Stomach (tissue), 9 donors: Measurements from ENCODE around the gene ZNF524. TPM values are rescaled to one million over a fixed set of nuclear protein-coding genes. Genes with fewer than 3 reads are reported as not detected.

Experiments
- DNase-seq, 2 donors: peaks; one replicate each; pipeline versions ENCODE4 v3.0.0 to v3.0.0-alpha.2; 2013 to 2019
- H3K27ac ChIP-seq, 5 donors: fragments of 200-600 bp in 4 of 5; sonication (generic) in 4 of 5; one replicate each; pipeline ENCODE4 v1.5.1; 2013 to 2019; ENCODE audit warnings: mild to moderate bottlenecking in 1 of 5, moderate library complexity in 1 of 5
- H3K27me3 ChIP-seq, 3 donors: fragments of 200-600 bp; sonication (generic); one replicate each; pipeline ENCODE4 v1.5.1; 2017 to 2019; ENCODE audit warnings: mixed run types in 1 of 3
- H3K36me3 ChIP-seq, 4 donors: fragments of 200-600 bp; sonication (generic); 1 replicate in 3 of 4; 2 replicates in 1 of 4; pipeline ENCODE4 v1.5.1; 2016 to 2019
- H3K4me1 ChIP-seq, 4 donors: fragments of 200-600 bp; sonication (generic); one replicate each; pipeline ENCODE4 v1.5.1; 2016 to 2019
- H3K4me3 ChIP-seq, 4 donors: fragments of 200-600 bp; sonication (generic) in 3 of 4; one replicate each; pipeline ENCODE4 v1.5.1; 2016 to 2019; ENCODE audit warnings: mild to moderate bottlenecking in 1 of 4
- H3K9me3 ChIP-seq, 4 donors: fragments of 200-600 bp; sonication (generic); one replicate each; pipeline ENCODE4 v1.5.1; 2016 to 2019
- EP300 ChIP-seq: sonication (generic); formaldehyde crosslinking; IDR thresholded peaks from one replicate; pipeline ENCODE4 v1.6.1; 2017; ENCODE audit warnings: antibody characterized with exemption
- POLR2A ChIP-seq, 4 donors: fragments of 450-650 bp; IDR thresholded peaks; one replicate each; pipeline ENCODE4 v1.6.1; 2016; ENCODE audit warnings: antibody characterized with exemption in 4 of 4, control low read depth in 2 of 4, mild to moderate bottlenecking in 1 of 4, moderate library complexity in 1 of 4
- POLR2AphosphoS5 ChIP-seq, 3 donors: sonication (generic); formaldehyde crosslinking; IDR thresholded peaks; one replicate each; pipeline ENCODE4 v1.6.1; 2016; ENCODE audit warnings: antibody characterized with exemption in 3 of 3
- WGBS, 5 donors: extraction: QIAGEN DNeasy Blood & Tissue Kit in 3 of 5; methylation state at CpG; one replicate each; pipeline versions ENCODE4 v1.1.5 to v1.1.7; 2013 to 2018; 5-methylcytosine and 5-hydroxymethylcytosine counted together
- intact Hi-C: fragments of 100-400 bp; cut with DNase I; formaldehyde crosslinking; loops from one replicate; pipeline ENCODE4 v1.15.1; 2023; ENCODE audit warnings: low total_unique reads
- polyA plus RNA-seq, 3 donors: library from polyadenylated mRNA; stranded (reverse); fragments of 200-250 nt; gene quantifications; one replicate each; pipeline ENCODE4 v1.2.3, GENCODE V29; 2013
- total RNA-seq, 5 donors: library from RNA; depleted of rRNA; stranded (reverse); fragments of >200 nt; gene quantifications; one replicate each; pipeline versions ENCODE4 v1.1.0 to v1.2.3, GENCODE V29; 2014 to 2016
- TF ChIP-seq, protein P1 (sequence below), 7 experiments: fragments of 450-650 bp in 4 of 7; fragments of 200-600 bp in 3 of 7; sonication (generic) in 3 of 7; IDR thresholded peaks; one replicate each; pipeline ENCODE4 v1.5.1; 2016 to 2019; ENCODE audit warnings: antibody characterized with exemption in 7 of 7, control low read depth in 2 of 7, mild to moderate bottlenecking in 1 of 7
- donor health status: healthy with polysubstance abuse.
- donor health status: Bipolar disorder and iron deficiency.
- donor health status: healthy.

The ZNF524 gene
- total and polyA plus RNA-seq, 8 donors, result 2.9 to 70.7 (median 53.6) TPM

DNA sequence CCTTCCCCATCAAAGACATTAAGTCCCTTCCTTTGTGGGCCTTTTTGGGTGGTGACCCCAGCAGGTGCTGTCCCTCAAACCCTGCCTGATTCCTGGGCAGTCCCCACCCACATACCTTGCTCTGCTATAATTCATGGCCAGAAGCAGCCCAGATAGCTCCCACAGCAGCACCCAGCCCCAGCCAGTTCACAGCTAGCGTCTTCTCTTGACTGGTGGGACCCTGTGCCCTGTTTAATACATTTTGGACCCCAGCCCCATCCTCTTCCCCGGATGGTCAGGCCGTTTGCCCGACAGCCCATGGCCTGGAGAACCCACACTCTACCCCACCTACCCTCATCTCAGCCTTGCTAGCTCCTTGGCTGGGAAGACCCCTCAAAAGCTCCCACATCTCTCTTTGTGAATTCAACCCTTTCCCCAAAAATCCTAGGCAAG lies 50.1 kb downstream of the ZNF524 start:
- Histone ChIP-seq H3K27me3 (no peaks in the 10 kb centered on the region), H3K36me3 (peaks cover 4 to 37% (median 24%) of the 10 kb centered on the region in 4 donors), H3K4me3 (no peak overlapping the region), H3K9me3 (no peaks in the 10 kb centered on the region), H3K4me1 (peaks cover 24 to 55% (median 45%) of the 10 kb centered on the region in 4 donors), H3K27ac (peak overlapping the region in 1 of 5 donors; percentile 91)
- DNase-seq, result no peak
- TF ChIP-seq POLR2AphosphoS5 (IDR thresholded peaks at IDR 0.05) (no peak), EP300 (no peak), POLR2A (IDR thresholded peaks at IDR 0.05) (no peak)
- TF ChIP-seq, protein P1, sequence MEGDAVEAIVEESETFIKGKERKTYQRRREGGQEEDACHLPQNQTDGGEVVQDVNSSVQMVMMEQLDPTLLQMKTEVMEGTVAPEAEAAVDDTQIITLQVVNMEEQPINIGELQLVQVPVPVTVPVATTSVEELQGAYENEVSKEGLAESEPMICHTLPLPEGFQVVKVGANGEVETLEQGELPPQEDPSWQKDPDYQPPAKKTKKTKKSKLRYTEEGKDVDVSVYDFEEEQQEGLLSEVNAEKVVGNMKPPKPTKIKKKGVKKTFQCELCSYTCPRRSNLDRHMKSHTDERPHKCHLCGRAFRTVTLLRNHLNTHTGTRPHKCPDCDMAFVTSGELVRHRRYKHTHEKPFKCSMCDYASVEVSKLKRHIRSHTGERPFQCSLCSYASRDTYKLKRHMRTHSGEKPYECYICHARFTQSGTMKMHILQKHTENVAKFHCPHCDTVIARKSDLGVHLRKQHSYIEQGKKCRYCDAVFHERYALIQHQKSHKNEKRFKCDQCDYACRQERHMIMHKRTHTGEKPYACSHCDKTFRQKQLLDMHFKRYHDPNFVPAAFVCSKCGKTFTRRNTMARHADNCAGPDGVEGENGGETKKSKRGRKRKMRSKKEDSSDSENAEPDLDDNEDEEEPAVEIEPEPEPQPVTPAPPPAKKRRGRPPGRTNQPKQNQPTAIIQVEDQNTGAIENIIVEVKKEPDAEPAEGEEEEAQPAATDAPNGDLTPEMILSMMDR (IDR thresholded peaks at IDR 0.05), result no peak
- intact Hi-C loops, result no loop called here
- 82 to 93% (median 90%) methylated on average over 4 of the region's 4 CpGs for WGBS, 5 donors

DNA sequence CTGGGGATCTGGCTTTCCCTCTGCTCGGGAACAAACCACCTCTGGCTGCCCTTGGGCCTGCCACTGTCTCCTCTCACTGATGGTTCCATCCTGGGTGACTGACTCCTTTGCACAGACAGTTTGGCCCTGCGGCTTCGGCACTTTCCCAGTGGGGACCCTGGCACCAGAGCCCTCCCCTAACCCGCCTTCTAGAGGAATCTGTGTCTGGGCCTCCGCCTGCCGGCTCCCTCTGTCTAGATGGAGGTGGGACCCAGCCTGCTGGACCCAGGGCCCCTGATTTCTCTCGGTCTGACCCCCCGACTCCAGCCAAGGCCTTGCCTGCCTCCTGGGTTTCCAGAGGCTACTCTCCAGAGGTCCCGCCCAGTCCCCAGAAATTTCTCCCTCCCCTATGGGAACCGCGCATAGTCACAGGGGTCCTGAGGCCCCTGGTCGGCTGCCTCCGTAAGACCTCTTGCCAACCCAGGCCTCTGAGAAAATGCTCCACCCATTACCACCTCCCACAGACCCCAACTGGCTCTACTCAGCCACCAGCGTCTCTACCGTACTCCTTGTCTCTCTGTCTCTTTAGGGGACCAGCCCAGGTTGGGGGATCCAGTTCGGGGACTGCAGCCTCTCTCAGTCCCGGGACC lies 50.6 kb downstream of the ZNF524 start:
- Histone ChIP-seq H3K36me3 (peaks cover 0 to 31% (median 18%) of the 10 kb centered on the region in 4 donors), H3K4me3 (no peak overlapping the region), H3K9me3 (no peaks in the 10 kb centered on the region), H3K27me3 (no peaks in the 10 kb centered on the region), H3K27ac (no peak overlapping the region), H3K4me1 (peaks cover 25 to 55% (median 46%) of the 10 kb centered on the region in 4 donors)
- DNase-seq, result no peak
- intact Hi-C loops, result no loop called here
- WGBS, 5 donors, result 88 to 93% (median 92%) methylated on average over 17 of the region's 17 CpGs
- TF ChIP-seq POLR2AphosphoS5 (IDR thresholded peaks at IDR 0.05) (no peak), POLR2A (IDR thresholded peaks at IDR 0.05) (no peak), EP300 (no peak)
- TF ChIP-seq, protein P1 (IDR thresholded peaks at IDR 0.05), result no peak

DNA sequence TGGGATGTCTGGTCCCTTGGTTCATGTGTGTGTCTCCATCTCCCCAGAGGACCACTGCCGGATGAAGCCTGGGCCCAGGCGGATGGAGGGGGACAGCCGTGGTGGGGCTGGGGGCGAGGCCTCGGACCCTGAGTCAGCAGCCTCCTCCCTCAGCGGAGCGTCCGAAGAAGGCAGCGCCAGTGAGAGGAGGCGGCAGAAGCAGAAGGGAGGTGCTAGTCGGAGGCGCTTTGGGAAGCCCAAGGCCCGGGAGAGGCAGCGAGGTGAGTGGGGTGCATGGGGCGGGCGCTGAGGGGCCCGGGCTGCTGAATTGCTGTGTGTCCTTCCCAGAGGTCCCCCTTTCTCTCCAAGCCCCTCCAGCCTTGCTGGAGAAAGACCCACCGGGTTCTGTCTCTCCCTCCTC lies 51.1 kb downstream of the ZNF524 start:
- H3K4me3 ChIP-seq, result no peak overlapping the region
- no peak overlapping the region for H3K27ac ChIP-seq
- H3K4me1 ChIP-seq, result peaks cover 30 to 60% (median 51%) of the 10 kb centered on the region in 4 donors
- no peak for DNase-seq
- 82 to 90% (median 88%) methylated on average over 14 to 18 of the region's 18 CpGs for WGBS, 5 donors
- no peaks in the 10 kb centered on the region for H3K9me3 ChIP-seq
- intact Hi-C loops, result no loop called here
- TF ChIP-seq, protein P1 (IDR thresholded peaks at IDR 0.05), result no peak
- TF ChIP-seq EP300, result no peak
- H3K27me3 ChIP-seq, result no peaks in the 10 kb centered on the region
- H3K36me3 ChIP-seq, result peaks cover 0 to 26% (median 15%) of the 10 kb centered on the region in 4 donors

DNA sequence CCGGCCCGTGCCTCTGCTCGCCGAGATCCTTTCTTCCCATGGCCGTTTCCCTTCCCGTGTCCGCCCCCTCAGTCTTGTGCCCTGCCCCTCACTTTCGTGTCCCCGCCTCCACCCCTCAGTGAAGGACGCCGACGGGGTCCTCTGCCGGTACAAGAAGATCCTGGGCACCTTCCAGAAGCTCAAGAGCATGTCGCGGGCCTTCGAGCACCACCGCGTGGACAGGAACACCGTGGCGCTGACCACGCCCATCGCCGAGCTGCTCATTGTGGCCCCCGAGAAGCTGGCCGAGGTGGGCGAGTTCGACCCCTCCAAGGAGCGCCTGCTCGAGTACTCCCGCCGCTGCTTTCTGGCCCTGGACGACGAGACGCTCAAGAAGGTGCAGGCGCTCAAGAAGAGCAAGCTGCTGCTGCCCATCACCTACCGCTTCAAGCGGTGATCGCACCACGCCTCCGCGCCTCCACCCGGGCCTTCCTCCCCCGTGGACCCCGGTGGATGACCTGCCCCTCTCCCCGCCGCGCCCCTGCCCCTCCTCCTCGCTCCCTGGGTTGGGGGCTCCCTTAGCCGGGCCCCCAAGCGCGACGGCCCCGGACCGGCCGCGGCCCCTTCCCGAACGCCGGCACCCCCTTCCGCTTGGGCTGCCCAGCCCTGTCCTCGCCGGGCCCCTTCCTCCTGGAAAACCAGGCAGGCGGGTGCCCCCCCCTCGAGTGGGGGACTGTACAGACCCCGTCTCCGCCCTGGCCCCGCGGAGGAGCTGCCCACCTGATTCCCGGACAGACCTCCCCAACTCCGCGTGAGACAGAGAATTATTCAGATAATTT lies 52.4 kb downstream of the ZNF524 start:
- DNase-seq, result peak in 1 of 2 donors; percentile 50
- H3K27me3 ChIP-seq, result no peaks in the 10 kb centered on the region
- 79 to 86% (median 85%) methylated on average over 61 to 71 of the region's 71 CpGs for WGBS, 5 donors
- peaks cover 34 to 62% (median 54%) of the 10 kb centered on the region in 4 donors for H3K4me1 ChIP-seq
- no peaks in the 10 kb centered on the region for H3K9me3 ChIP-seq
- intact Hi-C loops, result no loop called here
- H3K27ac ChIP-seq, result peak overlapping the region in 2 of 5 donors; percentile 94 to 98
- peaks cover 0 to 25% (median 15%) of the 10 kb centered on the region in 4 donors for H3K36me3 ChIP-seq
- TF ChIP-seq EP300 (no peak), POLR2A (IDR thresholded peaks at IDR 0.05) (no peak), POLR2AphosphoS5 (IDR thresholded peaks at IDR 0.05) (no peak)
- TF ChIP-seq, protein P1 (IDR thresholded peaks at IDR 0.05), result no peak
- H3K4me3 ChIP-seq, result no peak overlapping the region

Other genes starting within 250 kb of the ZNF524 start
- 10 to 100 TPM in 1 of 5 donors, not detected in 4; 18.2 TPM for gene COX6B2, start 245.6 kb upstream of the ZNF524 start, total RNA-seq
- under 1 TPM in 2 of 3 donors, not detected in 1; 0.19 to 0.93 TPM for gene COX6B2, start 245.6 kb upstream of the ZNF524 start, polyA plus RNA-seq
- gene GARIN5B, start 237.0 kb upstream of the ZNF524 start, total RNA-seq, result not detected
- not detected for gene GARIN5B, start 237.0 kb upstream of the ZNF524 start, polyA plus RNA-seq
- gene IL11, start 229.8 kb upstream of the ZNF524 start, total RNA-seq, result 1 to 10 TPM in 2 of 5 donors, not detected in 3; 1.3 TPM
- gene IL11, start 229.8 kb upstream of the ZNF524 start, polyA plus RNA-seq, result 10 to 100 TPM in 1 of 3 donors, 1 to 10 TPM in 2; 1.0 to 17.4 (median 1.4) TPM
- not detected for gene TMEM190, start 223.5 kb upstream of the ZNF524 start, total RNA-seq
- gene TMEM190, start 223.5 kb upstream of the ZNF524 start, polyA plus RNA-seq, result 1 to 10 TPM in 1 of 3 donors, under 1 TPM in 1, not detected in 1; 0.68 to 1.3 TPM
- 100 to 1,000 TPM in 1 of 5 donors, 10 to 100 TPM in 1, 1 to 10 TPM in 1, not detected in 2; 5.4 to 504 (median 36.1) TPM for gene TMEM238, start 216.0 kb upstream of the ZNF524 start, total RNA-seq
- gene TMEM238, start 216.0 kb upstream of the ZNF524 start, polyA plus RNA-seq, result under 1 TPM in 2 of 3 donors, not detected in 1; 0.75 to 0.83 TPM
- 100 to 1,000 TPM in 4 of 5 donors, 10 to 100 TPM in 1; 47.5 to 854 (median 193) TPM for gene RPL28, start 214.4 kb upstream of the ZNF524 start, total RNA-seq
- gene RPL28, start 214.4 kb upstream of the ZNF524 start, polyA plus RNA-seq, result 1,000 to 10,000 TPM; 2,029 to 2,388 (median 2,037) TPM
- gene UBE2S, start 192.5 kb upstream of the ZNF524 start, total RNA-seq, result 10 to 100 TPM in 3 of 5 donors, 1 to 10 TPM in 2; 8.0 to 43.3 (median 20.2) TPM
- gene UBE2S, start 192.5 kb upstream of the ZNF524 start, polyA plus RNA-seq, result 10 to 100 TPM; 11.6 to 13.1 (median 13.1) TPM
- not detected for gene SHISA7, start 157.0 kb upstream of the ZNF524 start, total RNA-seq
- gene SHISA7, start 157.0 kb upstream of the ZNF524 start, polyA plus RNA-seq, result not detected
- gene ISOC2, start 138.6 kb upstream of the ZNF524 start, total RNA-seq, result 100 to 1,000 TPM in 1 of 5 donors, 10 to 100 TPM in 4; 19.8 to 348 (median 63.6) TPM
- 10 to 100 TPM; 76.7 to 80.5 (median 79.6) TPM for gene ISOC2, start 138.6 kb upstream of the ZNF524 start, polyA plus RNA-seq
- gene C19orf85, start 135.5 kb upstream of the ZNF524 start, total RNA-seq, result not detected
- under 1 TPM in 1 of 3 donors, not detected in 2; 0.23 TPM for gene C19orf85, start 135.5 kb upstream of the ZNF524 start, polyA plus RNA-seq
- gene ZNF628, start 123.7 kb upstream of the ZNF524 start, total RNA-seq, result 10 to 100 TPM in 1 of 5 donors, 1 to 10 TPM in 3, under 1 TPM in 1; 0.58 to 16.1 (median 5.7) TPM
- gene ZNF628, start 123.7 kb upstream of the ZNF524 start, polyA plus RNA-seq, result 1 to 10 TPM; 2.0 to 7.2 (median 4.3) TPM
- gene NAT14, start 115.1 kb upstream of the ZNF524 start, total RNA-seq, result 1 to 10 TPM in 2 of 5 donors, not detected in 3; 4.3 to 6.4 TPM
- gene NAT14, start 115.1 kb upstream of the ZNF524 start, polyA plus RNA-seq, result 10 to 100 TPM in 2 of 3 donors, 1 to 10 TPM in 1; 8.7 to 22.1 (median 14.4) TPM
- 10 to 100 TPM in 2 of 5 donors, 1 to 10 TPM in 2, not detected in 1; 2.2 to 15.1 (median 9.8) TPM for gene SSC5D, start 111.9 kb upstream of the ZNF524 start, total RNA-seq
- under 1 TPM; 0.46 to 0.87 (median 0.80) TPM for gene SSC5D, start 111.9 kb upstream of the ZNF524 start, polyA plus RNA-seq
- gene SBK2, start 63.2 kb upstream of the ZNF524 start, total RNA-seq, result not detected
- gene SBK2, start 63.2 kb upstream of the ZNF524 start, polyA plus RNA-seq, result not detected
- 1 to 10 TPM in 2 of 5 donors, under 1 TPM in 1, not detected in 2; 0.37 to 6.2 (median 2.0) TPM for gene SBK3, start 54.7 kb upstream of the ZNF524 start, total RNA-seq
- under 1 TPM in 2 of 3 donors, not detected in 1; 0.20 to 0.56 TPM for gene SBK3, start 54.7 kb upstream of the ZNF524 start, polyA plus RNA-seq
- 10 to 100 TPM in 1 of 5 donors, 1 to 10 TPM in 4; 3.1 to 12.1 (median 5.1) TPM for gene ZNF579, start 19.4 kb upstream of the ZNF524 start, total RNA-seq
- 10 to 100 TPM; 10.8 to 13.0 (median 11.0) TPM for gene ZNF579, start 19.4 kb upstream of the ZNF524 start, polyA plus RNA-seq
- 10 to 100 TPM in 1 of 5 donors, 1 to 10 TPM in 3, not detected in 1; 4.0 to 16.8 (median 6.7) TPM for gene FIZ1, start 771 bp upstream of the ZNF524 start, total RNA-seq
- gene FIZ1, start 771 bp upstream of the ZNF524 start, polyA plus RNA-seq, result 10 to 100 TPM in 1 of 3 donors, 1 to 10 TPM in 2; 8.7 to 10.8 (median 9.4) TPM
- gene ZNF865, start 5.4 kb downstream of the ZNF524 start, total RNA-seq, result 10 to 100 TPM in 3 of 5 donors, 1 to 10 TPM in 2; 1.3 to 60.5 (median 11.6) TPM
- gene ZNF865, start 5.4 kb downstream of the ZNF524 start, polyA plus RNA-seq, result 1 to 10 TPM; 5.3 to 6.3 (median 6.1) TPM
- 10 to 100 TPM in 1 of 5 donors, 1 to 10 TPM in 3, not detected in 1; 1.8 to 15.1 (median 4.6) TPM for gene ZNF784, start 24.3 kb downstream of the ZNF524 start, total RNA-seq
- 1 to 10 TPM; 4.2 to 6.0 (median 5.9) TPM for gene ZNF784, start 24.3 kb downstream of the ZNF524 start, polyA plus RNA-seq
- 10 to 100 TPM in 4 of 5 donors, not detected in 1; 10.6 to 55.0 (median 16.6) TPM for gene ZNF580, start 40.7 kb downstream of the ZNF524 start, total RNA-seq
- 10 to 100 TPM; 18.6 to 26.9 (median 21.5) TPM for gene ZNF580, start 40.7 kb downstream of the ZNF524 start, polyA plus RNA-seq
- 10 to 100 TPM in 1 of 5 donors, 1 to 10 TPM in 4; 2.2 to 14.5 (median 5.3) TPM for gene ZNF581, start 43.4 kb downstream of the ZNF524 start, total RNA-seq
- gene ZNF581, start 43.4 kb downstream of the ZNF524 start, polyA plus RNA-seq, result 10 to 100 TPM; 14.9 to 27.8 (median 21.2) TPM
- 10 to 100 TPM in 3 of 5 donors, 1 to 10 TPM in 2; 3.5 to 25.5 (median 13.4) TPM for gene CCDC106, start 47.9 kb downstream of the ZNF524 start, total RNA-seq
- 10 to 100 TPM; 12.0 to 19.4 (median 14.1) TPM for gene CCDC106, start 47.9 kb downstream of the ZNF524 start, polyA plus RNA-seq
- 100 to 1,000 TPM in 4 of 5 donors, 10 to 100 TPM in 1; 70.5 to 463 (median 183) TPM for gene U2AF2, start 54.7 kb downstream of the ZNF524 start, total RNA-seq
- 10 to 100 TPM; 53.2 to 91.4 (median 62.2) TPM for gene U2AF2, start 54.7 kb downstream of the ZNF524 start, polyA plus RNA-seq
- gene EPN1, start 74.9 kb downstream of the ZNF524 start, total RNA-seq, result 100 to 1,000 TPM in 3 of 5 donors, 10 to 100 TPM in 2; 17.8 to 363 (median 184) TPM
- 100 to 1,000 TPM in 2 of 3 donors, 10 to 100 TPM in 1; 74.6 to 213 (median 183) TPM for gene EPN1, start 74.9 kb downstream of the ZNF524 start, polyA plus RNA-seq
- not detected for gene NLRP9, start 138.1 kb downstream of the ZNF524 start, total RNA-seq
- not detected for gene NLRP9, start 138.1 kb downstream of the ZNF524 start, polyA plus RNA-seq
- 1 to 10 TPM in 1 of 5 donors, not detected in 4; 1.7 TPM for gene RFPL4A, start 158.8 kb downstream of the ZNF524 start, total RNA-seq
- gene RFPL4A, start 158.8 kb downstream of the ZNF524 start, polyA plus RNA-seq, result not detected
- gene RFPL4AL1, start 168.8 kb downstream of the ZNF524 start, total RNA-seq, result not detected
- gene RFPL4AL1, start 168.8 kb downstream of the ZNF524 start, polyA plus RNA-seq, result not detected
- not detected for gene NLRP11, start 231.7 kb downstream of the ZNF524 start, total RNA-seq
- under 1 TPM in 2 of 3 donors, not detected in 1; 0.03 to 0.12 TPM for gene NLRP11, start 231.7 kb downstream of the ZNF524 start, polyA plus RNA-seq
- gene NLRP4, start 236.3 kb downstream of the ZNF524 start, total RNA-seq, result not detected
- under 1 TPM in 1 of 3 donors, not detected in 2; 0.23 TPM for gene NLRP4, start 236.3 kb downstream of the ZNF524 start, polyA plus RNA-seq